Measurements from ENCODE around the gene ZNF780A.

The ZNF780A gene

DNA sequence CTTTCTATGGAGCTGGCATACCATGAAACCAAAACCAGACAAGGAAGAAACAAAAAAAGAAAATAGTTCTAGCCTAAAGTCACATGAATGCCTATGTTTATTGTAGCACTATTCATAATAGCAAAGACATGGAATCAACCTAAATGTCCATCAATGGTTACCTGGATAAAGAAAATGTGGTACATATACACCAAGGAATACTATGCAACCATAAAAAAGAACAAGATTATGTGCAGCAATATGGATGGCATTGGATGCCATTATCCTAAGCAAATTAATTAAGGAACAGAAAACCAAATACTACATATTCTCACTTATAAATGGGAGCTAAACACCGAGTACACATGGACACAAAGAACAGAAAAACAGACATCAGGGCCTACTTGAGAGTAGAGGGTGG is 10.5 kb downstream of the ZNF780A start:
- no peak overlapping the region for H3K27ac ChIP-seq
- TF ChIP-seq, protein P1, sequence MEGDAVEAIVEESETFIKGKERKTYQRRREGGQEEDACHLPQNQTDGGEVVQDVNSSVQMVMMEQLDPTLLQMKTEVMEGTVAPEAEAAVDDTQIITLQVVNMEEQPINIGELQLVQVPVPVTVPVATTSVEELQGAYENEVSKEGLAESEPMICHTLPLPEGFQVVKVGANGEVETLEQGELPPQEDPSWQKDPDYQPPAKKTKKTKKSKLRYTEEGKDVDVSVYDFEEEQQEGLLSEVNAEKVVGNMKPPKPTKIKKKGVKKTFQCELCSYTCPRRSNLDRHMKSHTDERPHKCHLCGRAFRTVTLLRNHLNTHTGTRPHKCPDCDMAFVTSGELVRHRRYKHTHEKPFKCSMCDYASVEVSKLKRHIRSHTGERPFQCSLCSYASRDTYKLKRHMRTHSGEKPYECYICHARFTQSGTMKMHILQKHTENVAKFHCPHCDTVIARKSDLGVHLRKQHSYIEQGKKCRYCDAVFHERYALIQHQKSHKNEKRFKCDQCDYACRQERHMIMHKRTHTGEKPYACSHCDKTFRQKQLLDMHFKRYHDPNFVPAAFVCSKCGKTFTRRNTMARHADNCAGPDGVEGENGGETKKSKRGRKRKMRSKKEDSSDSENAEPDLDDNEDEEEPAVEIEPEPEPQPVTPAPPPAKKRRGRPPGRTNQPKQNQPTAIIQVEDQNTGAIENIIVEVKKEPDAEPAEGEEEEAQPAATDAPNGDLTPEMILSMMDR (conservative IDR thresholded peaks at IDR 0.05) = no peak

DNA sequence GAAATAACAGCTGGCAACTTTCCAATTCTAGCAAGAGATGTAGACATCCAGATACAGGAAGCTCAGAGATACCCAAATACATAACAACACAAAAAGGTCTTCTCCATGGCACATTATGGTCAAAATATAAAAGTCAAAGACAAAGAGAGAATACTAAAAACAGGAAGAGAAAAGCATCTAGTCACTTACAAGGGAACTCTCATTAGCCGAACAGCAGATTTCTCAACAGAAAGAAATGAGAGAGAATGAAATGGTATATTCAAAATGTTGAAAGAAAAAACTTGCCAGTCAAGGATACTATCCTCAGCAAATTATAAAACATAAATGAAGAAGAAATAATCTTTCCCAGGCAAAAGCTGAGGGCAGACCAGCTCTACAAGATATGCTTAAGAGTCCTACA is 12.4 kb downstream of the ZNF780A start:
- TF ChIP-seq, protein P1 (conservative IDR thresholded peaks at IDR 0.05) = no peak
- H3K27ac ChIP-seq = no peak overlapping the region

DNA sequence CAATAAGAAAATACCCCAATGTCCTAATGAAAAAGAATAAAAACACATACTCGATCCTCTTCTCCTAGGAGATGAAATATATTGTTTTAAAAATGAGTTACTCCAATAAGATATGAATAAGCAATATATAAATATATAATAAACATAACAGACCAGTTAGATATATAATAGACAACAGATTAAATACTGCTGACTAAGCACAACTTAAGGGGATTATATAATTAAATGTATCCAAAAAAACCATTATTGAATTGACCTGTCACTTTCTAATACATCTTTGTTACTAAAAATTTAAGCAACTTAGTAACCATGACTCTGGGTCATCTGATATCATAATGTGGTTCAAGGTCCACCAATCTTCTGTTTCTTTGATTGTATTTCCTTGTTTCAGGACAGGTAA is 20.7 kb downstream of the ZNF780A start:
- TF ChIP-seq, protein P1 (conservative IDR thresholded peaks at IDR 0.05) = no peak
- H3K27ac ChIP-seq = no peak overlapping the region

DNA sequence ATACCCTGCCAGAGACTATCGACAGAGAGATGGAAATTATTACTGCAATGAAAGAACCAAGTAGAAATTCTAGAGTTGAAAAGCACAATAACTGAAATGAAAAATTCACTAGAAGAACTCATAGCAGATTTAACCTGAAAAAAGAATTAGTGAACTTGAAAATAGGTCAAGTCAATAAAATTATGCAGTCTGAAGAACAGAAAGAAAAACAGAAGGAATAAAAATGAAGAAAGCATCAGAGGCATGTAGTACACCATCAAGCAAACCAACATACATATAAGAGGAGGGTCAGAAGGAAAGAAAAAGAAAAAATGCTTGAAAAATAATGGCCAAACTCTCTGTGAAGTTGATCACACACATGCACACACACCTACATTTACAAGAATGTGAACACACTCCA is 31.1 kb downstream of the ZNF780A start:
- TF ChIP-seq, protein P1 (conservative IDR thresholded peaks at IDR 0.05) = no peak
- no peak overlapping the region for H3K27ac ChIP-seq

DNA sequence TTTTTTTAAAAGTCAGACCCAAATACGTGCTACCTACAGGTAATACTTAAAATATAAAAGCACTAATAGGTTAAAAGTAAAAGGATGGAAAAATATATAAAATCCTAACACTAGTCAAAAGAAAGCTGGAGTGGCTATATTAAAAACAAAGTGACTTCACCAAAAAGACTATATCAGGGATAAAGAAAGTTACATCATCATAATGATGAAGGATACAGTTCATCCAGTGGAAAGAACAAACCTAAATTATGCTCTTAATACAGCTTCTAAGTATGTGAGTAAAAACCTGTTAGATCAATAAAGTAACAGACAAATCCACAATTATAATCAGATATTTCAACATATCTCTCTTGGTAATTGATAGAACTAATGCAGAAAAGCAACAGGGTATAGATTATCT is 33.6 kb downstream of the ZNF780A start:
- TF ChIP-seq, protein P1 (conservative IDR thresholded peaks at IDR 0.05) = no peak

DNA sequence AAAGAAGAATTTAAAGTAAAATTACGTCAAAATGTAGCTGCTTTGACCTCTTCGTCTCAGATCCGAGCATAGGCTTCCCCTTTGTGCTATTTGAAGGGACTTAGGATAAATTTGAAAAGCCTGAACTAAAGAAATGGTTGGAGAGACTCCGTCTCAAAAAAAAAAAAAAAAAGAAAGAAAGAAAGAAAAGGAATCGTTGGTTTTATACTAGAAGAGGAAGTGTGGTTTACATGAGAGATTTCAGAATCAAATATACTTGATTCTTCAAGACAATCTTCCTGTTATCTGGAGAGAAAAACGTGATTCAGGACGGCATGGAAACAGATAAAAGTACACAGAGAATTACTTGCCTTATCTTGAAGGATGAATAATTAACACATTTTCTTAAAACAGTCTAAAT is 34.2 kb downstream of the ZNF780A start:
- H3K27ac ChIP-seq = peak overlapping the region; percentile 67
- TF ChIP-seq, protein P1 (conservative IDR thresholded peaks at IDR 0.05) = no peak

More for the DNA sequence above, 33.6 kb downstream of the ZNF780A start:
- no peak overlapping the region for H3K27ac ChIP-seq

DNA sequence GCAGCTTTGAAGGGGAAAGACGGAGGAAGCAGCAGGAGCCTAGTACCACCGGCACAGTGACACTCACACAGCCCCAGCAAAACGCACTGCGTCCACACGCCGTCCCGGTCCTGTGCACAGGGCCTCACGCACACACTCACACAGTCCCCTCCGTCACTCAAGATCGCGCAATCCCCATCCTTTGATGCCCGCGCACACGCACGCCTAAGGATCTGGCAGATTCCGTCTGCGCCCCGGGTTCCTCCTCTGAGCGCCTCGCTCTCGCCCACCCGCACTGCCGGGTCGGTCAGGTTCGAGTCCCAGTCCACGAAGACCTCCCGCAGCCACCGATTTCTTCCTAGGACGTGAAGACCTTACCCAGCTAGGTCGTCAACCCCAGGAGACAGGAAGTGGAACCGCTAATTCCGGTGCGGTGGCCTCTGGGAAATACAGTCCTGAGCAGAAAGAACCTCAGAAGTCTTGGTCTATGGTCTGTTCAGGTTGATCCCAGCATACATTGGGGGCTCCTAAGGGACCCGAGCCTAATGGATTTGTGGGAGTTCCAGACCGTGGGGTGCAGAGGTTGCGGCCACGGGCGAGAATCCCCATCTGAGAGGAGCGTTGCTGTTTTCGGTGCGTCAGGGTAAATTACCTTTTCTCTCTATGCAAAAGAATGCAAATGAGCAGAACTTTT is 34.8 kb downstream of the ZNF780A start, which contains the start of gene ZNF780B:
TSS of gene ZNF780B (minus strand) at position 400 of the 673 bp plus-strand sequence. CDS start 5,899 bp downstream, outside the sequence.
- H3K27ac ChIP-seq = peak within 1 kb of the TSS; percentile 67
- TF ChIP-seq, protein P1 (conservative IDR thresholded peaks at IDR 0.05) = no peak
